Loucy (cell line): Measurements from ENCODE around the gene LRBA.

ENCODE experiments used
- H2AFZ ChIP-seq: fragments of 200-600 bp; sonication (generic); 2 replicates; pipeline ENCODE4 v1.6.0; 2016; ENCODE audit warnings: antibody characterized with exemption, mild to moderate bottlenecking, low read length, moderate library complexity
- H3F3A ChIP-seq: fragments of 200-600 bp; 2 replicates; pipeline ENCODE4 v1.6.0; 2016; ENCODE audit warnings: antibody characterized with exemption, low read depth, mild to moderate bottlenecking
- H3K27me3 ChIP-seq: fragments of 200-600 bp; sonication (generic); 2 replicates; pipeline ENCODE4 v1.6.1; 2014; ENCODE audit warnings: low read length, mild to moderate bottlenecking; ENCODE audit not compliant: insufficient read depth, poor library complexity, severe bottlenecking
- H3K36me3 ChIP-seq: fragments of 200-600 bp; sonication (generic); 2 replicates; pipeline ENCODE4 v1.6.1; 2016; ENCODE audit warnings: low read length; ENCODE audit not compliant: insufficient read depth
- H3K4me1 ChIP-seq: fragments of 200-600 bp; sonication (generic); 2 replicates; pipeline ENCODE4 v1.5.1; 2014; ENCODE audit warnings: low read length, mild to moderate bottlenecking; ENCODE audit not compliant: insufficient read depth, poor library complexity, severe bottlenecking
- H3K4me2 ChIP-seq: fragments of 200-600 bp; sonication (generic); 2 replicates; pipeline ENCODE4 v1.6.0; 2014; ENCODE audit warnings: antibody characterized with exemption, low read length, low read depth, mild to moderate bottlenecking; ENCODE audit not compliant: poor library complexity, severe bottlenecking
- H3K4me3 ChIP-seq: fragments of 200-600 bp; sonication (generic); 2 replicates; pipeline ENCODE4 v1.5.1; 2014; ENCODE audit warnings: low read length, mild to moderate bottlenecking, mixed read lengths; ENCODE audit not compliant: poor library complexity, severe bottlenecking
- H3K79me2 ChIP-seq: fragments of 200-600 bp; sonication (generic); 2 replicates; pipeline ENCODE4 v1.6.1; 2014; ENCODE audit warnings: low read length; ENCODE audit not compliant: insufficient read depth
- H3K9ac ChIP-seq: fragments of 200-600 bp; sonication (generic); 2 replicates; pipeline ENCODE4 v1.6.0; 2014; ENCODE audit warnings: mild to moderate bottlenecking, low read depth, low read length, moderate library complexity; ENCODE audit not compliant: poor library complexity, severe bottlenecking
- H3K9me2 ChIP-seq: fragments of 200-600 bp; sonication (generic); replicated peaks from 2 replicates; pipeline ENCODE4 v1.6.1; 2016; ENCODE audit warnings: low read depth, low read length, mixed read lengths
- H3K9me3 ChIP-seq: fragments of 200-600 bp; sonication (generic); 2 replicates; pipeline ENCODE4 v1.6.1; 2014; ENCODE audit warnings: mild to moderate bottlenecking, antibody characterized with exemption, low read length, low read depth; ENCODE audit not compliant: insufficient read depth
- H4K20me1 ChIP-seq: fragments of 200-600 bp; sonication (generic); 2 replicates; pipeline ENCODE4 v1.6.0; 2014; ENCODE audit warnings: antibody characterized with exemption, low read length, mild to moderate bottlenecking; ENCODE audit not compliant: insufficient read depth, poor library complexity, severe bottlenecking
- EZH2phosphoT487 ChIP-seq: fragments of 200-600 bp; IDR thresholded peaks from 2 replicates; pipeline ENCODE4 v1.6.1; 2018; ENCODE audit warnings: antibody characterized with exemption, mild to moderate bottlenecking, moderate library complexity, borderline replicate concordance
- TF ChIP-seq, protein P1 (sequence below): fragments of 200-600 bp; sonication (generic); conservative IDR thresholded peaks from 2 replicates; pipeline ENCODE4 v1.5.1; 2014; ENCODE audit warnings: mild to moderate bottlenecking, antibody characterized with exemption, low read length

LRBA gene

DNA sequence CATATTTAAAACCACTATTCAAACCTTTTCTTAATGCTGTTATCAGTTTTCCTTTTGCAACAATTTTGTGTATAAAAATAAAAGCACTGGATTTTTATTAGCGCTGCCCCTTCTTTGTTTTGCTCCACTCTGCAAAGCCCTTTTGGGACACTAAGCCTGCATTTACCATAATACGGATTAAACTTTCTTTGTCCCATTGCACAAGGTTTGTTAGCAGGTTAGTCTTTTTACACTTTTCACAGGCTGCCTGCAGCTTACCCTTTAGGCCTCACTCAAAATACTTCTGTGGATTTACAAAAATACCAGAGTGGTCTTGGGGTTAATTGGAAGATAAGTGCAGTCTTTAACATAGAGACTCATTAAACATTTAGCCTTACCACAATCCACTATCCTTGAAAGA is 468.8 kb downstream of the LRBA start:
- Histone ChIP-seq H3K27me3 (no peaks in the 10 kb centered on the region), H3K79me2 (no peaks in the 10 kb centered on the region), H3K9me2 (no peaks in the 10 kb centered on the region), H3K4me3 (no peak overlapping the region), H4K20me1 (no peaks in the 10 kb centered on the region), H3F3A (no peaks in the 10 kb centered on the region), H3K36me3 (no peaks in the 10 kb centered on the region), H2AFZ (no peak overlapping the region), H3K4me2 (no peak overlapping the region), H3K4me1 (no peaks in the 10 kb centered on the region), H3K9ac (no peak overlapping the region), H3K9me3 (no peaks in the 10 kb centered on the region)
- TF ChIP-seq, protein P1, sequence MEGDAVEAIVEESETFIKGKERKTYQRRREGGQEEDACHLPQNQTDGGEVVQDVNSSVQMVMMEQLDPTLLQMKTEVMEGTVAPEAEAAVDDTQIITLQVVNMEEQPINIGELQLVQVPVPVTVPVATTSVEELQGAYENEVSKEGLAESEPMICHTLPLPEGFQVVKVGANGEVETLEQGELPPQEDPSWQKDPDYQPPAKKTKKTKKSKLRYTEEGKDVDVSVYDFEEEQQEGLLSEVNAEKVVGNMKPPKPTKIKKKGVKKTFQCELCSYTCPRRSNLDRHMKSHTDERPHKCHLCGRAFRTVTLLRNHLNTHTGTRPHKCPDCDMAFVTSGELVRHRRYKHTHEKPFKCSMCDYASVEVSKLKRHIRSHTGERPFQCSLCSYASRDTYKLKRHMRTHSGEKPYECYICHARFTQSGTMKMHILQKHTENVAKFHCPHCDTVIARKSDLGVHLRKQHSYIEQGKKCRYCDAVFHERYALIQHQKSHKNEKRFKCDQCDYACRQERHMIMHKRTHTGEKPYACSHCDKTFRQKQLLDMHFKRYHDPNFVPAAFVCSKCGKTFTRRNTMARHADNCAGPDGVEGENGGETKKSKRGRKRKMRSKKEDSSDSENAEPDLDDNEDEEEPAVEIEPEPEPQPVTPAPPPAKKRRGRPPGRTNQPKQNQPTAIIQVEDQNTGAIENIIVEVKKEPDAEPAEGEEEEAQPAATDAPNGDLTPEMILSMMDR: no peak
- no peak for TF ChIP-seq EZH2phosphoT487

DNA sequence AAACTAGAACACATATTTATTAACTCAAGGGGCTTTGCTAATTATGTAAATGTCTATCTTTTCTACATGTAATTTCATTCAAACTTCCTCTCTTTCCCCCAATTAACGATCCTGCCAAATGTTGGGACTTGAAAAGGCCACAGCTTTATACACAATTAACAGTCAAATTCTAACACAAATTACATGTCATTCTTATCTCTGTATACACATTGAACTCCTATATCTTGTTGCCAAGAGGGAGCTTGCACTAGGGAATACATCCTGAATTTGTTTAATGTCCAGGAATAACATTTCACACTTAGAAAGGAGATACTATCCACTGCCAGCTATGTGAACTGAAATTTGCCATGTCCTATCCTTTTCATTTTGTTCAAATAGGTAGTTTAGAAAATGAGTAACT is 472.0 kb downstream of the LRBA start:
- Histone ChIP-seq H3K4me2 (no peak overlapping the region), H3K9me3 (no peaks in the 10 kb centered on the region), H3K79me2 (no peaks in the 10 kb centered on the region), H3K9me2 (no peaks in the 10 kb centered on the region), H3K4me1 (no peaks in the 10 kb centered on the region), H2AFZ (no peak overlapping the region), H3F3A (no peaks in the 10 kb centered on the region), H3K27me3 (no peaks in the 10 kb centered on the region), H3K9ac (no peak overlapping the region), H4K20me1 (no peaks in the 10 kb centered on the region), H3K4me3 (no peak overlapping the region), H3K36me3 (no peaks in the 10 kb centered on the region)
- TF ChIP-seq, protein P1: no peak
- no peak for TF ChIP-seq EZH2phosphoT487

DNA sequence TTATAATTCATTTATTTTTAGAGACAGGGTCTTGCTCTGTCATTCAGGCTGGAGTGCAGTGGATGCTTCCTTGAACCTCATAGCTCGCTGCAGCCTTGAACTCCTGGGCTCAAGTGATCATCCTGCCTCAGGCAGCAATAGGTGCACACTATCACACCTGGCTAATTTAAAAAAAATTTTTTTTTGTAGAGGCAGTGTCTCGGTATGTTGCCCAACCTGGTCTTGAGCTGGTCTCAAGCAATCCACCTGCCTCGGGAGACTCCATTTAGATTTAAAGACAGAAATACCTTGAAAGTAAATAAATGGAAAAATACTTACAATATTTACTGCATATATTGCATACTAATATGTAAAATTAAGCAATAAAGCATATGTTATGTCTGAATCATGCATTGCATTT is 473.4 kb downstream of the LRBA start:
- no peaks in the 10 kb centered on the region for H3K9me2 ChIP-seq
- TF ChIP-seq, protein P1: no peak
- no peak for TF ChIP-seq EZH2phosphoT487
- no peaks in the 10 kb centered on the region for H3K36me3 ChIP-seq
- no peak overlapping the region for H3K4me2 ChIP-seq
- no peaks in the 10 kb centered on the region for H3K27me3 ChIP-seq
- H3K4me3 ChIP-seq: no peak overlapping the region
- H2AFZ ChIP-seq: no peak overlapping the region
- H4K20me1 ChIP-seq: no peaks in the 10 kb centered on the region
- H3K79me2 ChIP-seq: no peaks in the 10 kb centered on the region
- H3K9ac ChIP-seq: no peak overlapping the region
- H3K9me3 ChIP-seq: no peaks in the 10 kb centered on the region
- H3F3A ChIP-seq: no peaks in the 10 kb centered on the region
- no peaks in the 10 kb centered on the region for H3K4me1 ChIP-seq
